H7 (cell line): ENCODE results near the gene LPP. TPM values are rescaled to one million over a fixed set of nuclear protein-coding genes. Genes with fewer than 3 reads are reported as not detected.
A peak's percentile ranks its signal among the peaks of the same experiment; 100 is the strongest.

Experiments used
- DNase-seq: peaks from one replicate; pipeline ENCODE4 v3.0.0; 2012
- H3K27me3 ChIP-seq: 2 replicates; pipeline ENCODE4 v1.6.0; 2011; ENCODE audit warnings: mild to moderate bottlenecking, low read length; ENCODE audit not compliant: control insufficient read depth, insufficient read depth
- H3K36me3 ChIP-seq: replicated peaks from 2 replicates; pipeline ENCODE4 v1.5.1; 2011; ENCODE audit warnings: low read length; ENCODE audit not compliant: control insufficient read depth, insufficient read depth
- H3K4me3 ChIP-seq: 2 replicates; pipeline ENCODE4 v1.5.1; 2011; ENCODE audit warnings: low read depth, mild to moderate bottlenecking, control low read depth, low read length, moderate library complexity; ENCODE audit not compliant: insufficient read depth
- total RNA-seq: library from RNA; depleted of rRNA; stranded (reverse); fragments of >200 nt; shearing (Covaris generic); gene quantifications from 2 replicates; pipeline ENCODE4 v1.2.3, GENCODE V29; 2014

LPP gene
- total RNA-seq, 1 experiment from 2014 or later: 14.5 TPM

GRCh38 chr3:188338086-188338485, 184.1 kb downstream of the LPP start:
- H3K27me3 ChIP-seq: no peaks in the 10 kb centered on the region
- H3K4me3 ChIP-seq: no peak overlapping the region
- H3K36me3 ChIP-seq: no peaks in the 10 kb centered on the region
- no peak for DNase-seq

- no peak for DNase-seq
Measured at GRCh38 chr3:188339410-188340295, 185.7 kb downstream of the LPP start.

GRCh38 chr3:188341501-188341900, 187.5 kb downstream of the LPP start:
- Histone ChIP-seq H3K27me3 (no peaks in the 10 kb centered on the region), H3K36me3 (no peaks in the 10 kb centered on the region), H3K4me3 (no peak overlapping the region)
- DNase-seq: no peak

More at GRCh38 chr3:188339410-188340295, 185.7 kb downstream of the LPP start:
- H3K4me3 ChIP-seq: no peak overlapping the region
- H3K27me3 ChIP-seq: no peaks in the 10 kb centered on the region
- no peaks in the 10 kb centered on the region for H3K36me3 ChIP-seq

GRCh38 chr3:188342991-188343732, 189.2 kb downstream of the LPP start:
- H3K27me3 ChIP-seq: no peaks in the 10 kb centered on the region
- H3K36me3 ChIP-seq: no peaks in the 10 kb centered on the region
- DNase-seq: no peak
- no peak overlapping the region for H3K4me3 ChIP-seq

- Histone ChIP-seq H3K27me3 (no peaks in the 10 kb centered on the region), H3K36me3 (no peaks in the 10 kb centered on the region), H3K4me3 (no peak overlapping the region)
- no peak for DNase-seq
Measured at GRCh38 chr3:188343894-188344293, 189.9 kb downstream of the LPP start.

- DNase-seq: no peak
- no peaks in the 10 kb centered on the region for H3K36me3 ChIP-seq
- H3K27me3 ChIP-seq: no peaks in the 10 kb centered on the region
- H3K4me3 ChIP-seq: no peak overlapping the region
Measured at GRCh38 chr3:188345223-188345622, 191.3 kb downstream of the LPP start.

GRCh38 chr3:188348435-188349244, 194.7 kb downstream of the LPP start:
- no peak overlapping the region for H3K4me3 ChIP-seq
- no peak for DNase-seq
- no peaks in the 10 kb centered on the region for H3K27me3 ChIP-seq
- no peaks in the 10 kb centered on the region for H3K36me3 ChIP-seq

GRCh38 chr3:188349351-188349901, 195.5 kb downstream of the LPP start:
- H3K36me3 ChIP-seq: no peaks in the 10 kb centered on the region
- no peaks in the 10 kb centered on the region for H3K27me3 ChIP-seq
- peak; percentile 7 for DNase-seq
- H3K4me3 ChIP-seq: no peak overlapping the region

GRCh38 chr3:188349933-188350332, 196.0 kb downstream of the LPP start:
- DNase-seq: no peak

GRCh38 chr3:188350961-188351360, 197.0 kb downstream of the LPP start:
- H3K4me3 ChIP-seq: no peak overlapping the region
- DNase-seq: no peak
- no peaks in the 10 kb centered on the region for H3K36me3 ChIP-seq
- H3K27me3 ChIP-seq: no peaks in the 10 kb centered on the region

More at GRCh38 chr3:188349933-188350332, 196.0 kb downstream of the LPP start:
- no peaks in the 10 kb centered on the region for H3K36me3 ChIP-seq
- no peak overlapping the region for H3K4me3 ChIP-seq
- H3K27me3 ChIP-seq: no peaks in the 10 kb centered on the region

GRCh38 chr3:188351648-188352047, 197.7 kb downstream of the LPP start:
- H3K4me3 ChIP-seq: no peak overlapping the region
- H3K36me3 ChIP-seq: no peaks in the 10 kb centered on the region
- no peaks in the 10 kb centered on the region for H3K27me3 ChIP-seq
- DNase-seq: no peak

- H3K27me3 ChIP-seq: no peaks in the 10 kb centered on the region
- H3K4me3 ChIP-seq: no peak overlapping the region
- no peaks in the 10 kb centered on the region for H3K36me3 ChIP-seq
- DNase-seq: no peak
Measured at GRCh38 chr3:188352196-188352927, 198.4 kb downstream of the LPP start.

GRCh38 chr3:188353426-188353825, 199.5 kb downstream of the LPP start:
- Histone ChIP-seq H3K36me3 (no peaks in the 10 kb centered on the region), H3K4me3 (no peak overlapping the region), H3K27me3 (no peaks in the 10 kb centered on the region)
- no peak for DNase-seq
